ENCODE data around the gene DCXR.

DCXR gene

DNA sequence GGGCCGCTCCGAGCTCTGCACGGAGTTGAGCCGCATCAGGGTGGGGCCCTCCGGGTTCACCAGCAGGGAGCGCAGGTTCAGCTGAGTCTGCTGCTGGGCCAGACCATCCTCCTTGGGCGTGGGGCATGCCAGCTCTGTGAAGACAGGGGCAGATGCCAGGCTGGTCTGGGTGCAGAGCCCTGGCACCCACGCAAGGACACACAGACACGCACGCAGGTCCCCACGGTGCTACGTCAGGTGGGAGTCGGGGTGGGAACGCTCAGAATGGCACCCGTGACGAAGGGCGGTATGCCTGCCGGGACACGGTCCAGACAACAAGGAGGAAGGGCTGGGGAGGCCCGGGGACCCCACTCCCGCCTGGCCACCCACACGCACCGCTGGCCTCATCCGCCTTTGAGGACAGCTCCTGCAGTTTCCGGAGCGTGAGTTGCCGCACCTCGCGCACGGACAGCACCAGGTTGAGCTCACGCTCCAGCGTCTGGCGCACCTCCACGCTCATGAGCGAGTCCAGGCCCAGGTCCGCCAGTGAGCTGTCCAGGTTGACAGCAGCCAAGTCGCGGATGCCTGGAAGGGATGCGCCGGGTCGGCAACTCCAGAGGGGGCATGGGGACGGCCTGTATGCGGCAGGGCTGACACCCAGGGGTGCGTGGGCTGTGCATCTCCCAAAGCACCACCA is 43.4 kb upstream of the DCXR start:
- Histone ChIP-seq H3K79me2 (ENCODE audit: control insufficient read depth, insufficient read depth, low read length, unreplicated experiment) (no peaks in the 10 kb centered on the region), H3K27me3 (ENCODE audit: insufficient read depth, low read length) (no peaks in the 10 kb centered on the region), H3K36me3 (ENCODE audit: insufficient read depth, low read length) (peaks cover 22% of the 10 kb centered on the region; the same call in 1 of the 2 replicates), H3K4me3 (ENCODE audit: low read depth, low read length) (no peak overlapping the region), H3K27ac (ENCODE audit: low read depth, low read length) (no peak overlapping the region), H3K4me1 (ENCODE audit: control insufficient read depth, insufficient read depth, low read length, unreplicated experiment) (no peaks in the 10 kb centered on the region), H2AFZ (ENCODE audit: low read length, unreplicated experiment) (no peak overlapping the region)

DNA sequence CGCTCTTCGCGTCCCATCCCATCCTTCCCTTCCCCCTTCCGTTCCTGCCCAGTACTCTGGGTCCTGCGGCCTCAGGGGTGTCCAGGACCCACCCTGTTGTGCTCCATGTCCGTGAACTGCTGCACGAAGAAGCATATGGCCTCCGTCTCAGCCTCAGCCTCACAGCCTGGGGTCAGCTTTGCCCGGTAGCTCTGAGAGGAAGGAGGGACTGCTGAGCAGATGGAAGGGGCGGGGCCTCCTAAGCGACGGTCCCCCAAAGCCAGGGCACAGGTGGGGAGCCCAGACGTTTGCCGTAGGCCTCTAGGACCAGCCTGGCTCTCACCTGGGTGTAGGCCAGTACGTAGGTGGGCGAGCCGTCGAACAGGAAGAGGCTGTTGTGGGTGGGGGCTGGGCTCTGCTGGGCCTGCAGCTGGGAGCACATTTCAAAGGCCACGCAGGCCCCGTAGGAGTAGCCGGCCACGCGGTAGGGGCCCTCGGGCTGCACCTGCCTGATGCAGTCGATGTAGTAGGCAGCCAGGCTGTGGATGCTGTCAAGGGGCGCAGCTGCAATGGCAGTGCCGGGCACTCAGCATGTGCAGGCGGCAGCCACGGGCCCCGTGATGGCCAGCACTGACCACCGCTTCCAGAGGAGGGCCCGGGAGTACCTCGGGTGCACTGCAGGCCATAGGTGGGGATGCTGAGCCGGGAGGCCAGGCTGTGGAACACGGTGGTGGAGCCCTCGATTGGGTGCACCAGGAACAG is 42.7 kb upstream of the DCXR start:
- Histone ChIP-seq H3K27ac (ENCODE audit: low read depth, low read length) (no peak overlapping the region), H3K36me3 (ENCODE audit: insufficient read depth, low read length) (peaks cover 22% of the 10 kb centered on the region; the same call in 1 of the 2 replicates), H3K4me1 (ENCODE audit: control insufficient read depth, insufficient read depth, low read length, unreplicated experiment) (no peaks in the 10 kb centered on the region), H3K79me2 (ENCODE audit: control insufficient read depth, insufficient read depth, low read length, unreplicated experiment) (no peaks in the 10 kb centered on the region), H3K4me3 (ENCODE audit: low read depth, low read length) (no peak overlapping the region), H3K27me3 (ENCODE audit: insufficient read depth, low read length) (no peaks in the 10 kb centered on the region), H2AFZ (ENCODE audit: low read length, unreplicated experiment) (no peak overlapping the region)

DNA sequence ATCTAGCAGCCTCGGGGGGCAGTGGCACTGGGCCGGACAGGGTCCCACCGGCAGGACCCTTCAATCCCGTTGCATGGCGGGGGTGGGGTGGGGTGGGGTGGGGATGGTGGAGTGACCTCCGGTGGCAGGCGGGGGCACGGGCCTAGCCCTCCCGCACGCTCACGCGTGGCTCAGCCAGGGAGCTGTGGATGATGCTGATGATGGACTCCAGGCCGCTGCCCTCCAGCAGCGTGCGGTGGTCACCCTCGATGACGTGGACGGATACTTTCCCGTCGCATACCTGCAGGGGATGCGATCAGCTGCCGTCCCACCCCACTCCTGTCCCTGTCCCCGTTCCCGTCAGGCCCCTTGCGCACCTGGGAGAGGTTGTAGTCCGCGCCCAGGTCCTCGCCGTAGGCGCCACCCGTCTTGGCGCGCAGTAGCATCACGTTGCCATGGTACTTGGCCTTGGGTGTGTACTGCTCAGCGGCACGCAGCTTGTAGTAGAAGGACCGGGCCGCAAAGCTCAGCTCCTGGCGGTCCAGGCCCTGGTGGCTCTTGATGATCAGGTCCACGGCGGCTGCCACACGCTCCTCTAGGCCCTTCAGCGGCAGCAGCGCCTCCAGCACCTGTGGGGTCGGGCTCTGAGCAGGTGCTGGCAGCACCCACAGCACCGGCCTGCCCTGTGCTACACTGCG is 41.6 kb upstream of the DCXR start:
- Histone ChIP-seq H3K79me2 (ENCODE audit: control insufficient read depth, insufficient read depth, low read length, unreplicated experiment) (no peaks in the 10 kb centered on the region), H3K27me3 (ENCODE audit: insufficient read depth, low read length) (no peaks in the 10 kb centered on the region), H2AFZ (ENCODE audit: low read length, unreplicated experiment) (no peak overlapping the region), H3K4me1 (ENCODE audit: control insufficient read depth, insufficient read depth, low read length, unreplicated experiment) (no peaks in the 10 kb centered on the region), H3K4me3 (ENCODE audit: low read depth, low read length) (no peak overlapping the region), H3K27ac (ENCODE audit: low read depth, low read length) (no peak overlapping the region), H3K36me3 (ENCODE audit: insufficient read depth, low read length) (peaks cover 18% of the 10 kb centered on the region; the same call in 1 of the 2 replicates)

DNA sequence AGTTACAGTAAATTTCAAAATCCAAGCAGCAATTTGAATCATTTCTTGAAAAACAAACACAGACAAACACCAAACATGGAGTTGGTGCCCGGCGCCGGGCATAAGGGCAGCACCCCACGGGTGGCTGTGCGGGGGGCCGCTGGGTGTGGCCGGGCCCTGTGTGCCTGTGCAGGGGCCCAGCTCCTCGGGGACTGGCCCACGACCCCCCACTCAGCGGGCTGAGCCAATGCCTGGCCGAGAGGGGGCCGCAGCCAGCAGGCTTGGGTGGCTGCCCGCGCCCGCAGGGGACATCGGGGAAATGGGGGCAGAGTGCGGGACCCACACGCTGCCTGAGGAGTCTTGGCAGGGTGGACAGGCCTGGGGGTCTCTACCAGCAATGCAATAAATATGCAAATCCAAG is 40.9 kb upstream of the DCXR start:
- H3K4me3 ChIP-seq (ENCODE audit: low read depth, low read length): no peak overlapping the region
- H2AFZ ChIP-seq (ENCODE audit: low read length, unreplicated experiment): no peak overlapping the region
- peaks cover 14% of the 10 kb centered on the region; the same call in 1 of the 2 replicates for H3K36me3 ChIP-seq (ENCODE audit: insufficient read depth, low read length)
- no peak overlapping the region for H3K27ac ChIP-seq (ENCODE audit: low read depth, low read length)
- H3K79me2 ChIP-seq (ENCODE audit: control insufficient read depth, insufficient read depth, low read length, unreplicated experiment): no peaks in the 10 kb centered on the region
- H3K4me1 ChIP-seq (ENCODE audit: control insufficient read depth, insufficient read depth, low read length, unreplicated experiment): no peaks in the 10 kb centered on the region
- H3K27me3 ChIP-seq (ENCODE audit: insufficient read depth, low read length): no peaks in the 10 kb centered on the region

DNA sequence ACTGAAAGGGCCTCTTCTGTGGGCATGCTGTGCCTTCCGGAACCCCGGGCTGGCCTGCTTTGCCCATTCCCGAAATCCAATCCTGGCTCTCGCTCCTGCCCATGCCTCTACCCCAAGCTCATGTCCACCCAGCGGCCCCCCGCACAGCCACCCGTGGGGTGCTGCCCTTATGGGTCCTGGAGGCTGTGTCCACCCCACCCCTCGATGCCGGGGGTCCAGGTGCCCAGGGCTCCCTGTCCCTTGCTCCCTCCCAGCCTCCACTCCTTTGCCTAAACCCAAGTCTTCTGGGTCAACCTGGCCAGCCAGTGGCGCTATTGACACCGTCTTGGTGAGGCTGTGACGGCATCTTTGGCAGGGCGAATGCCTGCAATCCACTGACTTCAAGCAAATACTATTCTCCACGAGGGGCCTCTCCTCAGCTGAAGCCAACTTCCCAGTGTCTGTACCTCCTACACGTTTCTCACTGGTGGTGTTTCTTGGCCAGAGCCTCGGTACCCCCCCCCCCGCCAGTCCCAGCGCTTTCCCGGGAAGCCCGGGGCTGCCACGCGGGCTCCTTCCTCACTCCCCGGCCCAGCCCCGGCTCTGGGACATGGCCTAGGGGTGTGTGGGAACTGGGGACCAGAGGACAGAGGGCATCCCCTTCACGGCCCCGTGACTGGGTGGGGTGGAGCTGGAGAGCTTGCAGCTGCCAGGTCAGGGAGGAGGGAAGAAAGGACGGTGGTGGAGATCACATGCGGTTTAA is 40.3 kb upstream of the DCXR start:
- Histone ChIP-seq H3K27ac (ENCODE audit: low read depth, low read length) (no peak overlapping the region), H2AFZ (ENCODE audit: low read length, unreplicated experiment) (no peak overlapping the region), H3K79me2 (ENCODE audit: control insufficient read depth, insufficient read depth, low read length, unreplicated experiment) (no peaks in the 10 kb centered on the region), H3K4me1 (ENCODE audit: control insufficient read depth, insufficient read depth, low read length, unreplicated experiment) (no peaks in the 10 kb centered on the region), H3K4me3 (ENCODE audit: low read depth, low read length) (no peak overlapping the region), H3K36me3 (ENCODE audit: insufficient read depth, low read length) (peaks cover 10% of the 10 kb centered on the region; the same call in 1 of the 2 replicates), H3K27me3 (ENCODE audit: insufficient read depth, low read length) (no peaks in the 10 kb centered on the region)

DNA sequence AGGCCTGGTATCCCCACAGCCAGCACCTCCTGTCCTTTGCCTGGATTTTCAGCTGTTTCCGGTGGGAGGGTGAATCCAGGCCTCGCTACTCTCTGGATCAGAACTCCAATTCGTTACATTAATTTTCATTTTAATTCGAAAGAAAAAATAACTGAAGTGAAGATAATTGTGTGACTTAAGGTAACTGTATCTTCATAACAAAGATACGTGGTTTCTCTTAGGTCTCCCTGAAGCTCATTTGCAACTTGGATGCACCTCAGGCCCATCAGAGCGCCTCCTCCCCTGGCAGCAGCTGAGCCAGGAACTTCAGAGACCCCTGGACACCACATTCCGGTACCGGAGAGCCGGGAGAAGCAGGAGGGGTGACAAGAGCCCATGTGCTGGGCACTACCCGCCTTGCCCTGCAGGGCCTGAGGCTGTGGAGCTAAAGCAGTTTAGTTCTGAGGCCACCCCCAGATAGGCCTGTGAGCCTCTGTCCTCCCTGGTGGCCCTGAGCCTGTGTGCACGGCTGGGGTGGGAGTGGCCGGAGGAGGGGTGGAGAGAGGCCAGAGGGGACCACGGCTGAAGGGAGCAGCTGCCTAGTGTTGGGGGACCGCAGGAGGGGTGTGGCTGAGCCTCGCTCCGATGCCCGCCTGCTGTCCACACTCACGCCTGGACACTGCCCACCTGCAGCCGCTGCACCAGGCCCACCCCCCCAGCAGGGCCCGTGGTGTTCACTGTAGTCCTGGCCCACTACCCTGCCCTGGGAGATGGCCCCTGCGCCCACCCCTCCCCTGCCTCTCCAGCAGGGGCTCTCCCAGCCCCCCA is 39.5 kb upstream of the DCXR start:
- Histone ChIP-seq H3K4me1 (ENCODE audit: control insufficient read depth, insufficient read depth, low read length, unreplicated experiment) (no peaks in the 10 kb centered on the region), H2AFZ (ENCODE audit: low read length, unreplicated experiment) (no peak overlapping the region), H3K79me2 (ENCODE audit: control insufficient read depth, insufficient read depth, low read length, unreplicated experiment) (no peaks in the 10 kb centered on the region), H3K4me3 (ENCODE audit: low read depth, low read length) (no peak overlapping the region), H3K27ac (ENCODE audit: low read depth, low read length) (no peak overlapping the region), H3K36me3 (ENCODE audit: insufficient read depth, low read length) (peaks cover 10% of the 10 kb centered on the region; the same call in 1 of the 2 replicates), H3K27me3 (ENCODE audit: insufficient read depth, low read length) (no peaks in the 10 kb centered on the region)

DNA sequence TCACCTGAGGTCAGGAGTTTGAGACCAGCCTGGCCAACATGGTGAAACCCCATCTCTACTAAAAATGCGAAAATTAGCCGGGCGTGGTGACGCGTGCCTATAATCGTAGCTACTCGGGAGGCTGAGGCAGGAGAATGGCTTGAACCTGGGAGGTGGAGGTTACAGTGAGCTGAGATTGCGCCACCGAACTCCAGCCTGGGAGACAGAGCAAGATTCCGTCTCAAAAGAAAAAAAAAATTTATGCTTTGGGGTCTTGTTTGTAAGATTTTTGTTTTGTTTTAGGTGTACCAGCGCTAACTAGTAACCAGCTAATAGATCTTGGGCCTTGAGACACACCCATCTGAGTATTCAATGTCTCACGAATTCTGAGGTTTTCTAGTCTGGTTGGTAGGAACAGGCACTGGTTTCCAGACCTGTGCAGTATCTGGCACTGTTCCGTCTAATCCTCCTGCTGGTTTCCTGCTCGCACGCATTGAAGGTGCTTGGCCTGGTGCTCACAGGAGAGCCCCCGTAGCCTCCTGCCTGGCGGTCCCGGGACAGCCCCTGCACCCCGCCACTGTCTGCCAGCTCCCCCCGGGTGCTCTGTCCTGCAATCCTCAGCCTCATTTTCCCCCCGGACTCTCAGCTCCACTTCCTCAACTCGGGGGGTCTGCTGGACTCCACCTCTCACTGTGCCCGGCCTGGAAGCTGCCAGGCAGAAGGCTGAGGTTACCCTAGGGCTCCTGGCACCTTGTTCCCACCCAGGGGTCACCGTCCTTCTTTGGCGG is 38.7 kb upstream of the DCXR start:
- H3K4me1 ChIP-seq (ENCODE audit: control insufficient read depth, insufficient read depth, low read length, unreplicated experiment): no peaks in the 10 kb centered on the region
- H3K27me3 ChIP-seq (ENCODE audit: insufficient read depth, low read length): no peaks in the 10 kb centered on the region
- H3K27ac ChIP-seq (ENCODE audit: low read depth, low read length): no peak overlapping the region
- H3K79me2 ChIP-seq (ENCODE audit: control insufficient read depth, insufficient read depth, low read length, unreplicated experiment): no peaks in the 10 kb centered on the region
- H2AFZ ChIP-seq (ENCODE audit: low read length, unreplicated experiment): no peak overlapping the region
- H3K4me3 ChIP-seq (ENCODE audit: low read depth, low read length): no peak overlapping the region
- peaks cover 10% of the 10 kb centered on the region; the same call in 1 of the 2 replicates for H3K36me3 ChIP-seq (ENCODE audit: insufficient read depth, low read length)

DNA sequence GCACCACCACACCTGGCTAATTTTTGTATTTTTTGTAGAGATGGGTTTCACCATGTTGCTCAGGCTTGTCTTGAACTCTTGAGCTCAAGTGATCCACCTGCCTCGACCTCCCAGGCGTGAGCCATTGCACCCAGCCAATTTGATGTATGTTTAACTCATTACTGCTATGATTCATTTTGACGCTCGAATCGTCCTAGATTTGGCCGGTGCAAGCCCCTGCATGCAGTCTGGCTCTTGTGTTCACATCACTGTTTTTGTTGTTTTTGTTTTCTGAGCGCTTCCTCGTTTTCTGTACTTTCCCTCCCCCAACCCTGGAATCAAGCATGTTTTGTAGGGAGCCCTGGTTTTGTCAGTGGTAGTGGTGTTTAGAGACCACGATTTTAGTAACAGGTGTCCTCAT is 35.9 kb upstream of the DCXR start:
- Histone ChIP-seq H3K36me3 (ENCODE audit: insufficient read depth, low read length) (no peaks in the 10 kb centered on the region), H3K27ac (ENCODE audit: low read depth, low read length) (no peak overlapping the region), H2AFZ (ENCODE audit: low read length, unreplicated experiment) (no peak overlapping the region), H3K4me3 (ENCODE audit: low read depth, low read length) (no peak overlapping the region), H3K4me1 (ENCODE audit: control insufficient read depth, insufficient read depth, low read length, unreplicated experiment) (no peaks in the 10 kb centered on the region), H3K79me2 (ENCODE audit: control insufficient read depth, insufficient read depth, low read length, unreplicated experiment) (no peaks in the 10 kb centered on the region), H3K27me3 (ENCODE audit: insufficient read depth, low read length) (no peaks in the 10 kb centered on the region)

DNA sequence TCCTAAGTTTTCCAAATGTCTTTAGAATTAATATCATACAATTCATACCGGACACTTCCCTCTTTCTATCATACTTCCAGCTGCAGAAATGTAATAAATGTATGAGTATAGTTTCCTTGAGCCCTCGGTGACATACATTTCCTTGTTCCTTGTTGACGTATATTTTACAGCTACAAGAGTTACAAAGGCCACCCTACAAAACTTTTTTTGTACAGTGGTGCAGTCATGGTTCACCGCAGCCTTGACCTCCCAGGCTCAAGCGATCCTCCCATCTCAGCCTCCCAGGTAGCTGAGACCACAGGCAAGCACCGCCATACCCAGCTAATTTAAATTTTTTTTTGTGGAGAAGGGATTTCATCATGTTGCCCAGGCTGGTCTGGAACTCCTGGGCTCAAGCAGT is 35.3 kb upstream of the DCXR start:
- Histone ChIP-seq H3K27me3 (ENCODE audit: insufficient read depth, low read length) (no peaks in the 10 kb centered on the region), H3K36me3 (ENCODE audit: insufficient read depth, low read length) (no peaks in the 10 kb centered on the region), H2AFZ (ENCODE audit: low read length, unreplicated experiment) (no peak overlapping the region), H3K4me1 (ENCODE audit: control insufficient read depth, insufficient read depth, low read length, unreplicated experiment) (no peaks in the 10 kb centered on the region), H3K4me3 (ENCODE audit: low read depth, low read length) (no peak overlapping the region), H3K79me2 (ENCODE audit: control insufficient read depth, insufficient read depth, low read length, unreplicated experiment) (no peaks in the 10 kb centered on the region), H3K27ac (ENCODE audit: low read depth, low read length) (no peak overlapping the region)
